Fibroblast of gingiva (primary cell): ENCODE data around the gene COX6B2.
"Not testable (repeated sequence)": the region's sequence is repeated elsewhere in the genome, so short reads cannot be mapped to it uniquely, and the experiment has no call there.

Source experiments
- DNase-seq: peaks from one replicate; pipeline ENCODE4 v3.0.0-alpha.2; 2011; ENCODE audit warnings: low read depth

The COX6B2 gene

GRCh38 chr19:55341595-55342531 lies 12.7 kb downstream of the COX6B2 start:
- no peak for DNase-seq

DNA sequence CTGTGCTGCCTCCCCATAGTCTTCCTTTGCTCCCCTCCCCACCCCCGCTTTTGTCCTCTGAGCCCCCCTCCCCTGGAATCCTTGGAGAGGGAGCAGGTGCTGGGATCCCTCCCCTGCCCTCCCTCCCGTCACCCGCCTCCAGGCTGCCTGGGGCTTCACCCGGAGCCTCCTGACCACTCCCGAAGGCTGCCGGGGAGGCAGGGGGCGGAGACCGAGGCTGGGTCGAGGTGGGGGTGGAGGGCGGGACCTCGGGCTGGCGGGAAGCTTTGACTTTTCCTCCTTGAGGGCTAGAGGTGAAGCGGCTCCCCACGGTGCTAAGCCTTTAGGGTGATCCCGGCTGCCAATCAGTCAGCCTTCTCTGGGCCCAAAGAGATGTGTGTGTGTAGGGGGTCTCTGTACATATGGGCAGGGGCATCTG lies 13.3 kb downstream of the COX6B2 start:
- peak; percentile 43 for DNase-seq

DNA sequence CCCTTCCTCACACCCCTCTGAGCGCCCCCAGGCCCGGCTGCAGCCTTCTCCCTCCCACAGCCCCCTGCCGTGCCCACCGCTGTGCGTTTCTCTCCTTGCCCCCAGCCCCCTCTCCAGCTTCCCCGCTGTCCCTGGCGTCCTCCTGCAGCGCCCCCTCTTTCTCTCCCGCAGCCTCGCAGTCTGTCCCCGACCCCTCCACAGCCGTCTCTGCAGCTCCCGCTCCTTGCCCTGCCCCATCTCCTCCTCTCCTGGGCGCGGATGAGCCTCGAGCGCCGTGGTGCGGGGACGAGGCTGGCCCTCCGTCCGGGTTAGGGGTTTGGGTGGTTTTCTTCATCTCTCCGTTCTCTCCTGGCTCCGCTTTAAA lies 13.8 kb downstream of the COX6B2 start:
- no peak for DNase-seq

DNA sequence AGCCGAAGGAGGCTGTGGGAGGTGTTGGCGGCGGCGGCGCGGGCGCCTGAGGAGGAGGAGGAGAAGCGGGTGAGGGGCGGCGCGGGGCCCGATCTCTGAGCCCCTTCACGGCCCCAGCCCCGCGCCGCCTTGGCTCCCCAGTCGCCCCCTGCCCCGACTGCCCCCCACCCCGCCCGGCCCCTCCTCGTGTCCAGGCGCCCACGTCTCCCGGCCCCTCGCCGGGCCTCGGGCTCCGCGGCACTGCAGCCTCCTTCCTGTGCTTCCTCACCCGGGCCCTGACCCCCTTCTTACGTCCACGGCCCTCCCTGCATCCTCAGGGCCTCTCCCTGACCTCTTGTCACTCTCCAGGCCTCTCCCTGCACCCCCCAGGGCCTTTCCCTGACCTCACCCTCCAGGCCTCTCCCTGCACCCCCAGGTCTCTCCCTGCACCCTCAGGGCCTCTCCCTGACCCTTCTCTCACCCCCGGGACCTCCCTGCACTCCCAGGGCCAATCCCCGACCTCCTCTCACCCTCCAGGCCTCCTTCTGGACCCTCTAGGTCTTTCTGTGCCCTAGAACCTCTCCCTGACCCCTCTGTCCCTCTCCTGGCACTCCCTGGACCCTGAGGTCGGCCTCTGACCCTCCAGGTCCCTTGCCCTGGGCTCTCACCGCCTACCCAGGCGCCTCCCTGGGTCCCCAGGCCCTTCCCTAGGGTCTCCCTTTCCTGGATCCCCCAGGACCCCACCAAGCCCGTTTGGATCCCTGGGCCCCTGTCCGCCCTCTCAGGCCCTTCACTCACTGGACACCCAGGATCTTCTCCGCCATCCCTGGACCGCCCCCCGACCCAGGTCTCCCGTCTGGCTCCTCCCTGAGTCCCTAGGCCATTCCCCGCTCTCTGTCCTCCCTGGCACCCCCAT lies 14.4 kb downstream of the COX6B2 start:
- DNase-seq = no peak

- peak; percentile 100 for DNase-seq
Measured at GRCh38 chr19:55339105-55339888, 15.2 kb downstream of the COX6B2 start, which contains the start of gene KMT5C. TSS of gene KMT5C (plus strand) at chr19:55339876. CDS start at chr19:55341937, 2,061 bp downstream.

DNA sequence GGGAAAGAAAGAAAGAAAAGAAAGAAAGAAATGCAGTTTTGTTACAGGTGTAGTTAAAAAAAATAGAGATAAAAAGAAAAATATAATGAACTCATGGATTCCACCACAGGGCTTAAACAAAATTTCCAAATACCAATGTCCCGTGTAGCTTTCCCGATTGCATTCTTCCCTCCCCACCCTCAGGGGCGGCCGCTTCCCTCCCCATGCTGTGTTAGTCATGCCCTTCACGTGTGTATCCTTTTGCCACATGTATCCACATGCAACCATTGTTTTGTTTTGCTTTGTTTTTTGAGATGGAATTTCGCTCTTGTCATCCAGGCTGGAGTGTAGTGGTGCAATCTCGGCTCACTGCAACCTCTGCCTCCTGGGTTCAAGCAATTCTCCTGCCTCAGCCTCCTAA lies 18.4 kb downstream of the COX6B2 start:
- DNase-seq = peak; percentile 47

- no peak for DNase-seq
Measured at GRCh38 chr19:55333870-55334269, 20.6 kb downstream of the COX6B2 start.

- DNase-seq = not testable (repeated sequence)
Measured at GRCh38 chr19:55329791-55330190, 24.7 kb downstream of the COX6B2 start.

GRCh38 chr19:55328774-55329318 lies 25.7 kb downstream of the COX6B2 start:
- not testable (repeated sequence) for DNase-seq

GRCh38 chr19:55325172-55325571 lies 29.3 kb downstream of the COX6B2 start, which contains the start of gene TMEM150B:
TSS of gene TMEM150B (minus strand) at chr19:55325341. CDS start at chr19:55321036, 4,305 bp downstream.
- no peak for DNase-seq

- no peak for DNase-seq
Measured at GRCh38 chr19:55324662-55325061, 29.9 kb downstream of the COX6B2 start.

- DNase-seq = no peak
Measured at GRCh38 chr19:55322204-55322885, 32.2 kb downstream of the COX6B2 start.

DNA sequence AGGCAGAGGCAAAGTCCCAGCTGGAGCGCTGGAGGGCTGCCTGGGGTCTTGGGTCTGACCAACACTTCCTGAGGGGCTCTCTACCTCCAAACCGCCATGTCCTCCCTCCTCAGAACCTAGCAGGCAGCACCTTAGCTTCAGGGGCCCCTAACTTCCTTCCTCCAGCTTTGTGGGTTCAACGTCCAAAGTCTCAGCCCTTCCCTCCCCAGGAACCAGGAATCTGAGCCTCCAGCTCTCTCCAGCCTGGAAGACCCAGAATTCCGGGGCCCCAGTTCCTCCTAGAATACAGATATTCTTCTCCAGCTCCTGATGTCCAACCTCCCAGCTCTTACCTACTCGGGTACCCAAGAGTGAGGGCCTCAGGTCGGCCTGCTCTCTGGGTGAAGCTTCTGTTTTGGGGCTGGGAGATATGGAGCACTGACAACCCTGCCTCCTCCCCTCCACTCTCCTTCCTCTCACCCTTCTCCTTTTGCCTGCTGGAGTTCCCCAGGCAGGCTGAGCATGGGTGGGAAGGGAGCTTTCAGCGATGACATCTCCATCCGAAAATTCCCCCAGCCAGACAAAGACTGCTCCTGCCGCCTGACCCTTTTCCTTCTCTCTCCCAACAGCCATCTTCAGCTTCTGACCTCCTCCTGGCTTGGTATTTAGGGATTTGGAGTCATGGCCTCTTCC lies 32.9 kb downstream of the COX6B2 start:
- DNase-seq = no peak

DNA sequence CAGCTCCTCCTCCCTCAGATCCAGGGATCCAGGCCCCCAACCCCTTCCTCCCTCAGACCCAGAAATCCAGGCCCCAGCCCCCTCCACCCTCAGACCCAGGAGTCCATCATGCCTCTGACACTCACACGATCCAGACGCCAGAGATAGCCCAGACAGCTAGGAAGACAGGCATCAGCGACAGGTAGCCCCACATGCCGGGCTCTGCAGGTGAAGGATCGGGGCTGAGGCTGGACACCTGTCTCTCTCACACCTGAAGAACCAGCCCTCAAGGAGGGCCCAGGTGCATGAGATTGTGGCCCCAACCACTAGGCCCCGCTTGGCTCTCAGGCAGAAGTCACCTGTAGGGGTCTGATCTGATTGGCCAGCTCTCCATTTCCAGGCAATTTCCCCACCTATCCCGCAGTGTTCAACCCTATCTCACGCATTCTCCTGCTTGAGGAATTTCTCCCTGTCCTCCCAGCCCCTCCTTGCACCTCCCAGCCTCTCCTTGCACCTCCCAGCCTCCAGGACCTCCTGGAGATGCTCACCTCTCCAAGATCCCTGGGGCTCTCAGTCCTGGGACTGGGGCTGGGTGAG lies 33.6 kb downstream of the COX6B2 start:
- no peak for DNase-seq

DNA sequence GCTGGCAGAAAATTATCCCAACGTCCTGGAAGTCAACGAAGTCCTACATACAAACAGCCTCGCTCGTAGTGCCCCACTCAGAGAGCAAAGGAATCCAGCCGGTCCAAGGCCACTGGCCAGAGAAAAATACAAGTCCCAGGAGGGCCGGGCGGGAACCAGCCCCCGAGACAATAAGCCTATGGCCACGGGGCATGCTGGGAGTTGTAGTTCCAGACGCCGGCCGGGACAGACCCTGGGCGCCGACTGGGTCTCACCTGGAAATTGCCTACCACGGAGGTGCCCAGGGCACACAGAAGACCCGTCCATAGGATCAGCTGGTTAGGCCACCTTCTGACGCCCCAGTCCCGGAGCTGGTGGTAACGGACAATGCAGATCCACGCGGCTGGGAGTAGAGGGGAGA lies 34.7 kb downstream of the COX6B2 start:
- DNase-seq = no peak

- no peak for DNase-seq
Measured at GRCh38 chr19:55316646-55317045, 37.9 kb downstream of the COX6B2 start.

DNA sequence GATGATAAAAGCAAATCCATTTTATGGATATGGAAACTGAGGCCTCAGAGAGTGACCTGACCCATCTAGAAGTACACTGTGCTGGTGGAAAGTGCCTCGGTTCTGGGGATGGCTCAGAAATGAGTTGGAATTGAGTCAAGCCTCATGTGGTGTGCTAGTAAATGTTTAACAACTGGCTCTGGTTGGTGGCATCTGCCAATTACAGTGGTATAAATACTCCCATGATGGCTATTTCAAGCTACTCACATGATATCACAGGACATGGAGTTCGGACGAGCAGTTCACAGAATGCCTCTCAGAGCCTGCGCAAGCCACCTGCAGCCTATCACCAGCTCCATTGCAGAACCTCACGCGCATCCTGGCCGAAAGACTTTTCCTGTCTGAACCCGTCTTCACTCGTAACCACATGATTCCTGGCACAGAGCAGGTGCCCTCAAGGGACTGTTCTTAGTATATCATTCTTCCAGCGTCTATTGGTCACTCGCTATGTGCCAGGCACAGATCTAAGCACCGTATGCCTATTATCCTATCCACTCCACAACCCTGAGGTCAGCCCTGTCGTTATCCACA lies 38.5 kb downstream of the COX6B2 start:
- no peak for DNase-seq

DNA sequence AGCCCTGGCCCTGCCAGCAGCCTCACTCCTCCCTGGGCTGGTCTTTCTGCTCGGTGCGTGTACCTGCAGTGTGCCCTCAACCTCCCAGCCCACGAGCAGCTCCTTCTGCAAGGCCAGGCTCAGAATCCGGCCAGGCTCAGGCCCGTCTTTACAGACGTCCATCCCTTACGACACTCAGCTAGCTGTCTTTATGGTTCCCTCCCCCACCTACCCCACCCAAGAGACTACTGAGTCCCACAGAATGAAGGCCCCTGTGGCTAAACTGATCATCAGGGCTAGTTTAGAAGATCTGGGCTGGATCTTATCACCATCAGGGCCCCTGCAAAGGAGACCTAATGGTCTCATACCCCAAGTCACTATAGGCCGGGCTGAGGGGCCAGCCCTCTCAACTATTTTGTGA lies 40.1 kb downstream of the COX6B2 start:
- no peak for DNase-seq

DNA sequence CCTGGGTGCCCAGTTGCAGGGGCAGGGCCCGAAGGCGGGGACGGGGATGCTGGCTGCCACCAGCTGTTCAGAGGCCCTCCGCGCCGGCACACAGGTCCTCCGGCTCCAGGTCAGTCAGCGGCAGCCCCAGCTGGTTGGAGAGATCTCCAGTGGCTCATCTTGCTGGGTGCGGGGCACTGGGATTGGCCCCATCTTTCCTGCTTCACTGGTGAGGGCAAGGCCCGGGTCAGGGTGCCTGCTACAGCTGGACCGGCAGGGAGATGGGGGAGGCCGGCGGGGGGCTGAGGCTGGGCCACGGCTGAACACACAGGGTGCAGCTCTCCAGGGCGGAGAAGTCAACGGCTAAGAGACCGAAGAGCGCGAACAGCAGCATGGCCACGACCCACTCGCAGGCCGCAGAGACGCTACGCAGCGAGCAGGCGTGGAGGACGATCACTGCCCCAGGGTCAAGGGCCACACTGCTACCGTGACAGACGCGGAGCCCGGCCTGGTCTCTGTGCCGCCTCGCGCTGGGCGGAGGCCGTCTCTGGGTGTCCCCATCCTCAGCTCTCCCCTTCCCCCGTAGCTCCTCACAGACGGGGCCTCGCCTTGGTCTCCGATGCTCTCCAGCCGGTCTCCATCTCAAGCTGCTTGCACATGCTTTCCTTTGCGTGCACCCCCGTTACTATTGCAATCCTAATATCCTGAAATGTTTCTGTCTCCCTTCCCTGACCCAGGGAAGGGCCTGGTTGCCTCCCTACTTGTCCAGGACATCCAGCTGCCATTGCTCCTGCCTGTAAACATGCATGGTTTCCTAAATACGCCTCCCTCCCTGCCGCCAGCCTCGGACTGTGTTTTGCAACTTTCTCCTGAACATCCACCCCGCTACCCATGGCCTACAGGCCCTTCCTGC lies 41.7 kb downstream of the COX6B2 start:
- no peak for DNase-seq
